DMS 273 (cell line): ENCODE results near the gene DPP6.
"Not testable (repeated sequence)": the region's sequence is repeated elsewhere in the genome, so short reads cannot be mapped to it uniquely, and the experiment has no call there.

Experiments used
- DNase-seq: peaks from one replicate; lab custom pipeline; 2025; ENCODE audit not compliant: unreplicated experiment; lab: John Stamatoyannopoulos, UW

The DPP6 gene

DNA sequence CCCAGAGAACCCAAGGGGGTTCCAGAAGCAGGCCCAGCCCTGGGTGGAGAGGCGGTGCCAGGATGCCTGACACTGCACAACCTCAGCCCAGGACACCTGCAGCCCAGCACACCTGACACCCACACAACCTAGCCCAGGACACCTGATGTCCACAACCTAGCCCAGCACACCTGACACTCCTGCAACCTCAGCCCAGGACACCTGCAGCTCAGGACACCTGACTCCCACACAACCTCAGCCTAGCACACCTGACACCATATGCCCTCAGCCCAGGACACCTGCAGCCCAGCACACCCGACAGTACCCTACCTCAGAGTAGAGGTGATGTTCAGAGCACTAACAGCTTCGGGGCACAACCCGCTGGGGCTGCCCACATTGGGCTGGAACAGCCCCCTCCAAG is 863.4 kb downstream of the DPP6 start:
- no peak for DNase-seq

DNA sequence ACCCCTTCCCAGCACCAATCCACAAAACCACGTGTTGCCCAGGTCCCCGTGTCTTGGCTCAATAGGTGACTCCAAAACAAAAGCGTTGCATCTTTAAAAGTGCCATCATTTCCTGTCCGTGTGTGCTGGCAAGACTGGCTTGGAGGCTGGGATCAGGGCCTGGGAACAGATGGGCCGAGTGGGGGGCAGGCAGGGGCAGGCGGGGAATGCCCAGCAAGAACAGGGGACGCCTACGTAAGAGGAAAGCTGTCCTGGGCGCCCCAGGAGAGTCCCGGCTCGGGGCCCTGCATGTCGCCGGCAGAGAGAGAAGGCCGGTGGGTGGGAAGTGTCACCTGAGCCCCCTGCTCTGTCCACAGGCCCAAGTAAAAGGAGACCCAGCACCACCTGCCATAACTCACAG is 864.2 kb downstream of the DPP6 start:
- peak; percentile 31 for DNase-seq

DNA sequence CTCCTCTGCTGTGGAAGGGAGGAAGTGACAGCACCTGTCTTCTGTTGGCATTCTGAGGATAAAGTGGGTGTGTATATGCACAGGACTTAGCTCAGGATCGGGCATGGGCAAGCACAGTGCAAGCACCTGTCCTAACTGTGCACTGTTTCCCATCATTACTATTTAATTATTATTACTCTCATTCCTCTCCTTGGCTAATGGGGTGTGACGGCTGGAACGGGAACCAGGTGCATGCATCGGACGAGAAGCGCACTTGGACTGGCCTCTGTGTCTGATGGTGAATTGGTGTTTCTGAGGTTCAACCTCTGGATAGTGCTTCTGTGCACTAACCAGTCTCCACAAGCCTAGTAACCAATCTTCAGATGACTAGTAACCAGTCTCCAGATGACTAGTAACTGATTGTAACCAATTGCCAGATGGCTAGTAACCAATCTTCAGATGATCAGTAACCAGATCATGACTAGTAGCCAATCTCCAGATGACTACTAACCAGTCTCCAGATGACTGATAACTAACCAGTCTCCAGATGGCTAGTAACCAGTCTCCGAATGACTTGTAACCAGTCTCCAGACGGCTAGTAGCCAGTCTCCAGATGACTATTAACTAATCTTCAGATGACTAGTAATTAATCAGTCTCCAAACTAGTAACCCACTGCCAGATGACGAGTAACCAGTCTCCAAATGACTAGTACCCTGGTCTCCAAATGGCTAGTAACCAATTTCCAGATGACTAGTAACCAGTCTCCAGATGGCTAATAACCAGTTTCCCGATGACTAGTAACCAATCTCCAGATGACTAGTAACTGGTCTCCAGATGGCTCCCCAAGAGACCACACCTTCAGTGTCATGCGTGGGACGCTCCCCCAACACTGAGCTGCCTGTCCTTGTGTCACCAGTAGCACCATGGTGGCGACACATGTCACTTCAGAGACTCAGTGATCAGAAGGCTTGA is 864.9 kb downstream of the DPP6 start:
- DNase-seq = no peak

DNA sequence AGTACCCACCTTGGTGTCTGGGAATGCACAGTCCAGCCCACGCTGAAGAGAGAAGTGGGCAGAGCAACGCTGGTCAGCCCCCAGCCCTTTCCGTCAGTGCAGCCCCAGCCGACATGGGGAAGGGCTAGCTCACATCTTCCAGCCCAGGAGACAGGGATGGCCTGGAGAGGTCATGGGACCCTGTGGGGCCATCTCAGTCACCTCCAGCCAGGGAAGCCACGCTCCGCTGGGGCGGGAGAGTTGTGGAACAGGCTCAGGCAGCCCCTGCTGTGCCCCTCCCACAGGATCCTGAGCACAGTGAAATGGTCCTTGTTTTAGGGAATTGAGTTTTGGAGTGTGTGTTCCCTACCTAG is 865.6 kb downstream of the DPP6 start:
- no peak for DNase-seq

DNA sequence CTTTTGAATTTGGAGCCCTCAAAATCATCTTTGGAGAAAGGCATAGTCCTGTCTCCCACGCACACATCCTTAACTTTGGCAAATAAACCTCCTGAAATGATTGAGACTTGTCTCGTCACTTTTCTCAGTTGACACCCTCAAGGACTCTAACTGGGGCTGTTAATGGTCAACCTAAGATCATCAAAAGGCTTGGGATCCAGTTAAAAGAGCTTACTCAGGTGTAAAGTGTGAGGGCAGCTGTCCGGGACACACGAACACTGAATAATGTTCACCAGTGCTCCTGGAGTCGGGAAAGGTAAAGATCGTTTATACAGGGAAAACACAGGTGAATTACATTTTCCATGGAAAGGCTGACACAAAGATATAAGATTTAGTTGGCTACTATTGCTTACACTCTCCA is 866.1 kb downstream of the DPP6 start:
- DNase-seq = no peak

DNA sequence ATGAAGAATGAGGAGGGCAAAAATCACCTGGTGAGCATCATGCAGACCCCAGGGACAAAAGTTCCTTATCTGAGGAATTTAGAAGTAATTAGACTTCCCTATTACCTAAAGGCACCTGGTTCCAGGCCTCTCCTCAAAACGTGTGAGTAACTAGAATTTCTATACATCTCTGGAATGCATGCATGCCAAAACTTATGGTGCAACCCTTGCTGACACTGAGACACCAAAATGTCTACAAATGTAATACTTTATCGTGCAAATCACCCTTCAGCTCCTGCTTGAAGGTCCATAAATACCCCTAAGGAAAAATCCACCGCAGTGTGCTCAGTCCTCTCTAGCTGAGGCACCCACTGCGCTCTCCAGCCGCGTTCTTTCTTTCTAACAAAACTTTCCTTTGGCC is 866.5 kb downstream of the DPP6 start:
- no peak for DNase-seq

DNA sequence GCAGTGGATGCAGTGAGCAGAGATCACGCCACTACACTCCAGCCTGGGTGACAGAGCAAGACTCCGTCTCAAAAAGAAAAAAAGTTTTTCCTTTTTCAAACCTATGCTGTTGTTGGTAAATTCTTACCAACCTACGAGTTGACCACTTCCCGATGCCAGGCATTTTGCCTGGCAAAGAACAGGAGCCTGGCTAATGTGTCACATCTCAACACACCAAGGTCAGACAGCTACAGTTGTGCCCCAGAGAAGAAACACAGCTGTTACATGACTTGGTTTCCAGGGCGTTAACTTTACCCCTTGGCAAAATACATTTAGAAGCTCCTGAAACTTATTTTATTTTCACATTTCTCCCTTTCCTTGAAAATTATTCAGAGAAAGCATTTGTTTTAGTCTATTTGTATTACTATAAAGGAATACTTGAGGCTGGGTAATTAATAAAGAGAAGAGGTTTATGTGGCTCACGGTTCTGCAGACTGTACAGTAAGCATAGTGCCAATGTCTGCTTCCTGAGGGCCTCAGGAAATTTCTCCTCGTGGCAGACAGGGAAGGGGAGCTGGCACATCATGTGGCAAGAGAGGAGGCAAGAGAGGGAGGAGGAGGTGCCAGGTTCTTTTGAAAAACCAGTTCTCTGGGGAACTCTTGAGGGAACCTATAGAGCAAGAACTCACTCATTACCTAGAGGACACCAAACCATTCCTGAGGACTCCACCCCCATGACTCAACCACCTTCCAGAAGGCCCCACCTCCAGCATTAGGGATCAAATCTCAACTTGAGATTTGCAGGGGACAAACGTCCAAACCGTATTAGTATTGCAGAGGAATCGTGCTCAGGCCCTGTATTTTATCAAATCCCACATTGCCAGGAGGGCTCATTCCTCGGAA is 867.4 kb downstream of the DPP6 start:
- no peak for DNase-seq

DNA sequence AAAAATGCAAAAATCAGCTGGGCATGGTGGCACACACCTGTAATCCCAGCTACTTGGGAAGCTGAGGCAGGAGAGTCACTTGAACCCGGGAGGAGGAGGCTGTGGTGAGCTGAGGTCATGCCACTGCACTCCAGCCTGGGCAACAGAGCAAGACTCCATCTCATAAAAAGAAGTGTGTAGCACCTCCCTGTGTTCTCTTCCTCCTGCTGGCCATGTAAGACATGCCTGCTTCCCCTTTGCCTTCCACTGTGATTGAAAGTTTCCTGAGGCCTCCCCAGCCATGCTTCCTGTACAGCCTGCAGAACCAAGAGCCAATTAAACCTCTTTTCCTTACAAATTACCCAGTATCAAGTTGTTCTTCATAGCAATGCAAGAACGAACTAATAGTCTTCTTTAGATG is 870.3 kb downstream of the DPP6 start:
- DNase-seq = not testable (repeated sequence)

DNA sequence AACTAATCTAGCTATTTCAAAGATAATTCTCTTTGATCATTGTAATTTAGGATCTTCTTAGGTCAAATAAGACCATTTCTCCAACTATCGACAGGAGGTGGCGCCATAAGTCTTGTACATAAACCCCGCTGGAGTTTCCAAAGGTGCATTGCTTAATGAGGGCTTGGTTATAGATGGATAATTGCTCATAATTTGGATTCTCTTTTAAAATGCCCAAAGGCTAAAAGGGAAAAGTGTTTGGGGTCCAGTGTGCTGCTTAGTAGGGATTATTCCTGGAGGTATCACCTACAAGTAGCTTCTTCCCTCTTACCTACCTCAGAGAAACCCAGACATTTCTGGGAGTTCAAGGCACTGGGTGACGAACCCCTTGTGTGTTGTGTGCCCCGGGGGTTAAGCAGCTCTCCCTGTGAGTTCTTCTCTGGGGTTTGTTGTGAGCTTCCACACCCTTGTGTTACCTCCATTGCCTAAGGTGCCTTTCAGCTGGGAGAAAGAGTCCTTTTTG is 875.5 kb downstream of the DPP6 start:
- peak; percentile 92 for DNase-seq

DNA sequence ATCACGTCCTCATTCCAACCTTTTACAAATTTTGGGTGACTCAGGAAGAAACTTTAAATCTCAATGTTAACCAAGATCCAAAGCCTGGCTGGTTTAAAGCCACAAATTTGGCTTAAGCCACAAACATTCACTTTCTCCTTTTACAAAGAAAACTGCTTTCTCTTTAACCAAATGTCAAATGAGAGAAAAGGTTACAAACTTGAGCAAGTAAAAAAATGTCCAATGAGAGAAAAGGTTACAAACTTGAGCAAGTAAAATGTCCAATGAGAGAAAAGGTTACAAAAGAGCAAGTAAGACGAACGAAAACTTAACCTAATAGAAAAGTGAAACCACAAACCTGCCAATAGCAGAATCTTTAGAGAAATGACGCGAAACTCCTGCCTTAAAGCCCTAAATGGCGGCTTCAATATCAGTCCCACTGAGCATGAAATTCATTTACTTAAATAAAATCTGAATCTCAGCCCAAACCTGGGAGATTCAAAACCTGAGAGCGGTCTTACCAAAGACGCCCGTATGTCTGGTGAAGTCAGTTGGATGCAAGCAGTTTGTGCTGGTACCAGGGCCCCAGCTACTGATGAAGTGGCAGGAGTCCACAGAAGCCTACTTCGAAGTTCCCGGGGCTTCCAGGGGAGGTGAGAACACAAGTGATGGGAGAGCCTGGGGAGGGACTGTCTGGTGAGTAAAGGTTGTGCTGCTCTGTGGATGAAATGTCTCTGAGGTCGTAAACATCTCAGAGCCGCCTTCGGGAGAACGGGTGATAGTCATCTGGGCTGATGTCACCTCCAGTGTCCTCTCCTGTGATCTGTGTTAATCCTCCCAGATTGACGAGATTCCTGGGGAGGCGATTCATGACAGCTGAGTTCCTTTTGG is 876.2 kb downstream of the DPP6 start:
- peak; percentile 80 for DNase-seq

DNA sequence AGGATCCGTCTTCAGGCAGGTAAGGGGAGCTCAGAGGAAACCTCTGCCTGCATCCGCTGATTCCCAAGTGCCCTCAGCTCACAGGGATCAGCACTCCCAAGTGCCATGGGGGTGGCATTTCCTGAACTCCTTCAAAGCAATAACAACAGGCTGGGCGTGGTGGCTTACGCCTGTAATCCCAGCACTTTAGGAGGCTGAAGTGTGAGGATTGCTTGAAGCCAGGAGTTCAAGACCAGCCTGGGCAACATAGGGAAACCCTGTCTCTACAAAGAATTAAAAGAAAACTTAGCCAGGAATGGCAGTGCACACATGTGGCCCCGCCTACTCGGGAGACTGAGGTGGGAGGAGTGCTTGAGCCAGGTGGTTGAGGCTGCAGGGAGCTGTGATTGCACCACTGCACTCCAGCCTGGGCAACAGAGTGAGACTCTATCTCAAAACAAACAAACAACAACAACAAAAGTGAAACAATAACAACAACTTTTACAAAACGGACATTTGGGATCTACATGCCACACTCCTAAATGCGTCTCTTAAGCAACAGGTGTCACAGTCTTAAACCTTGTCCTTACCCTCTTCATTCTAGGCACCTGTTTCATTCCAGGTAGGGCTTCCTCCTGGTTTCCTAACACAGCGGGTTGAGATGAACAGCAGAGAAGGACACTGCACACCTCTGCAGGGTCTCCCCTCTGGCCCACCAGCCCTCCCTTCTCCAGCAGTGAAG is 877.0 kb downstream of the DPP6 start:
- DNase-seq = no peak

DNA sequence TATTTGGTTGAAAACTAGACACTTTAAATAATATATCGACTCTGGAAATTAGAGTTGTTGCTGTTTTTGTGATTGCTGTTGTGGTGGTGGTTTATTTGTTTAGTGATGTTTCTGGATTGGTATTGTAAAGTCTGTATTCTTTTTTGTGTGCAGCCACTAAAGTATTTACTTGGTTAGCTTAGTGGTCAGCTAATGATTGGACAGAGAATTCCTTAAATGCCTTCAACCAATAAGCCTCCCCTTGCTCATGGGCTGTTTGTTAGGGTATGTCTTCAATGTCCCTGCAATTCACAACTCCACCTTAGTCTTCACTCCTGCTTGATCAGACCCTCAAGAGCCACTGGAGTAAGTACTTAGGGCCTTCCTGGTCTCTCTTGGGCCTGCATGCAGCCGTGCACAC is 879.7 kb downstream of the DPP6 start:
- DNase-seq = no peak

DNA sequence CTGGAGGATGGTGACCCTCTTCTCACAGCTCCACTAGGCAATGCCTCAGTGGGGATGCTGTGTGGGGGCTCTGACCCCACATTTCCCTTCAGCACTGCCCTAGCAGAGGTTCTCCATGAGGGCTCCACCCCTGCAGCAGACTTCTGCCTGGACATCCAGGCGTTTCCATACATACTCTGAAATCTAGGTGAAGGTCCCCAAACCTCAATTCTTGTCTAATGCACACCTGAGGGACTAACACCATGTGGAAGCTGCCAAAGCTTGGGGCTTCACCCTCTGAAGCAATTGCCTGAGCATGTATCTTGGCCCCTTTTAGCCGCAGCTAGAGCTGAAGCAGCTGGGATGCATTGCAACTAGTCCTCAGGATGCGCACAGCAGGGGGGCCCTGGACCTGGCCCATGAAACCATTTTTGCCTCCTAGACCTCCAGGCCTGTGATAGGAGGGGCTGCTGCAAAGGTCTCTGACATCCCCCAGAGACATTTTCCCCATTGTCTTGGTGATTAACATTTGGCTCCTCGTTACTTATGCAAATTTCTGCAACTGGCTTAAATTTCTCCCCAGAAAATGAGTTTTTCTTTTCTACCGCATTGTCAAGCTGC is 882.3 kb downstream of the DPP6 start:
- DNase-seq = not testable (repeated sequence)

DNA sequence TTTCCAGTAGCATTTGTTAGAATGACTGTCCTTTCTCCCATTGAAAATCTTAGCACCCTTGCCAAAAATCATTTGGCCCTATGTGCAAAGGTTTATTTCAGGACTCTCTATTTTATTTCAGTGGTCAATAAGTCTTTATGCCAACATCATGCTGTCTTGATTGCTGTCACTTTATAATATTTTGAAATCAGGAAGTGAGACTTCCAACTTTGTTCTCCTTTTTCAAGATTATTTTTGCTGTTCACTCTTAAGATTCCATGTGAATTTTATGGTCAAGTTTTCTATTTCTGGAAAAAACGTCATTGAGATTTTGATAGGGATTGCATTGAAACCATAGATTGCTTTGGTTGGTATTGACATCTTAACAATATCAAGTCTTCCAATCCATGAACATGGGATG is 885.6 kb downstream of the DPP6 start:
- DNase-seq = no peak

DNA sequence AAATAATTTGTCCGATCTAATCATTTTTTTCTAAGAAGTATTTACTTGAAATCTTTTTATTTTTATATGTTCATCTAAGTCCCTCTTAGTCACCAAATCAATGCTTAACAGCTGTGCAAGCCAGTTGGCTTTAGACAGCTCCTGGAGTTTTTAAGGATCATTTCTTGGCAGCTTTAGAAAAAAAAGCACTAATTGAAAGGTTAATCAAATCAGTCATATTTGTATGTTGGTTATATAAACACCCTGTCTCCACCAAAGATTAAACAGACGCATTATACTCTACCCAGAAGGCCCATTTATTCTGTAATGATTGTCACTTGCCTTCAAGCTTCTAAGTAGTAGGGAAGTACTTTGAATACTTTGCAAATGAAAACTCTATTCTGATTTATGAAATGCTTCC is 890.5 kb downstream of the DPP6 start:
- no peak for DNase-seq
